Measurements from ENCODE around the gene MED15.

DNA sequence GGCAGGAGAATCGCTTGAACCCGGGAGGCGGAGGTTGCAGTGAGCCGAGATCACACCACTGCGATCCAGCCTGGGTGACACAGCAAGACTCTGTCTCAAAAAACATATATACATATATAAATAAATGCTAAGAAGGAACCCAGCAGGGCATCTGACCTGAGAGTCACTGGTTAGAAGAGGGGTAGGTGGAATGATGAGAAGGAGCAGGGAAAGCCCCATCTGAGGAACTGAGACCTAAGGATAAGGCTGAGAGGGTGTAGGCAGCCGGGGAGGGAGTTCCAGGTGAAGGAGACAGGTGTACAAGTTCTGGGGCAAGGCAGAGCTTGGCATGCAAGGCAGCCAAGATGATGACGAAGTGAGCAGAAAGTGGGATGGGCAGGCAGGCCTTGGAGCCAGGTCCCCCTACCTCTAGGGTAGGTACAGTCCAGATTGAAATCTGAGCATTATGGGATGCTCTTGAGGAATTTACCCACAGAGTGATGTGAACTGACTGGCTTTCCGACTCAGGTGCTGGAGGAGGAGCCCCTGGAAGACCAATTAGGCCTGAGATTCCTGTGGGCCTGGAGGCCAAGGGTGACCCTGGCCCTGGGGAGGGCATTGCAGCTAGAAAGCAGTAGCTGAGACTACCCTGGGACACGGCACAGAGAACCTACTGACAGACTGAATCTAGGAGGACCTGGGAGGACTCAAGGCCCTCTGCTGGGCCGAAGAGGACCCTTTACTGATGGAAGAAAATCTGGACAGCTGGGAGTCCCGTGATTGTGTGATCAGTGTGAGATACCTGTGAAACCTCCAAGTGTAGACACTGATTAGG is 34.6 kb upstream of the MED15 start:
- no peak for TF ChIP-seq EZH2phosphoT487 (IDR thresholded peaks at IDR 0.05)
- TF ChIP-seq, protein P1, sequence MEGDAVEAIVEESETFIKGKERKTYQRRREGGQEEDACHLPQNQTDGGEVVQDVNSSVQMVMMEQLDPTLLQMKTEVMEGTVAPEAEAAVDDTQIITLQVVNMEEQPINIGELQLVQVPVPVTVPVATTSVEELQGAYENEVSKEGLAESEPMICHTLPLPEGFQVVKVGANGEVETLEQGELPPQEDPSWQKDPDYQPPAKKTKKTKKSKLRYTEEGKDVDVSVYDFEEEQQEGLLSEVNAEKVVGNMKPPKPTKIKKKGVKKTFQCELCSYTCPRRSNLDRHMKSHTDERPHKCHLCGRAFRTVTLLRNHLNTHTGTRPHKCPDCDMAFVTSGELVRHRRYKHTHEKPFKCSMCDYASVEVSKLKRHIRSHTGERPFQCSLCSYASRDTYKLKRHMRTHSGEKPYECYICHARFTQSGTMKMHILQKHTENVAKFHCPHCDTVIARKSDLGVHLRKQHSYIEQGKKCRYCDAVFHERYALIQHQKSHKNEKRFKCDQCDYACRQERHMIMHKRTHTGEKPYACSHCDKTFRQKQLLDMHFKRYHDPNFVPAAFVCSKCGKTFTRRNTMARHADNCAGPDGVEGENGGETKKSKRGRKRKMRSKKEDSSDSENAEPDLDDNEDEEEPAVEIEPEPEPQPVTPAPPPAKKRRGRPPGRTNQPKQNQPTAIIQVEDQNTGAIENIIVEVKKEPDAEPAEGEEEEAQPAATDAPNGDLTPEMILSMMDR (IDR thresholded peaks at IDR 0.05): no peak

All from neural progenitor cell (in vitro differentiated cells).